ENCODE measurements around the gene SPOCK3. TPM values are rescaled to one million over a fixed set of nuclear protein-coding genes. Genes with fewer than 3 reads are reported as not detected.

Gene SPOCK3
- total and polyA plus RNA-seq, 2 of the 13 experiments (the other 11 are each of a cell fraction or from before 2014, with no cell fraction given): not detected

GRCh38 chr4:167176723-167177367, 57.4 kb downstream of the SPOCK3 start (continued):
- TF ChIP-seq, protein P1, sequence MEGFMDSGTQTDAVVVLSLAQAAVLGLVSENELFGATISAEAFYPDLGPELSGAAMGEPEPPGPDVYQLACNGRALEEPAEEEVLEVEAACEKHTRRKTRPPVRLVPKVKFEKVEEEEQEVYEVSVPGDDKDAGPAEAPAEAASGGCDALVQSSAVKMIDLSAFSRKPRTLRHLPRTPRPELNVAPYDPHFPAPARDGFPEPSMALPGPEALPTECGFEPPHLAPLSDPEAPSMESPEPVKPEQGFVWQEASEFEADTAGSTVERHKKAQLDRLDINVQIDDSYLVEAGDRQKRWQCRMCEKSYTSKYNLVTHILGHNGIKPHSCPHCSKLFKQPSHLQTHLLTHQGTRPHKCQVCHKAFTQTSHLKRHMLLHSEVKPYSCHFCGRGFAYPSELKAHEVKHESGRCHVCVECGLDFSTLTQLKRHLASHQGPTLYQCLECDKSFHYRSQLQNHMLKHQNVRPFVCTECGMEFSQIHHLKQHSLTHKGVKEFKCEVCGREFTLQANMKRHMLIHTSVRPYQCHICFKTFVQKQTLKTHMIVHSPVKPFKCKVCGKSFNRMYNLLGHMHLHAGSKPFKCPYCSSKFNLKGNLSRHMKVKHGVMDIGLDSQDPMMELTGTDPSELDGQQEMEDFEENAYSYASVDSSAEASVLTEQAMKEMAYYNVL (CRISPR knock-in tag; IDR thresholded peaks at IDR 0.05; ENCODE audit: borderline replicate concordance): no peak
- TF ChIP-seq GRHL1 (CRISPR knock-in tag; conservative IDR thresholded peaks at IDR 0.05) (no peak), ZBED4 (CRISPR knock-in tag; IDR thresholded peaks at IDR 0.05; ENCODE audit: borderline replicate concordance) (no peak), SP1 (IDR thresholded peaks at IDR 0.05) (no peak), SP1 (CRISPR knock-in tag; IDR thresholded peaks at IDR 0.05) (no peak), ZNF331 (CRISPR knock-in tag; IDR thresholded peaks at IDR 0.05) (peak; percentile 67; the same call in 1 of the 2 replicates), ZNF7 (CRISPR knock-in tag; IDR thresholded peaks at IDR 0.05) (no peak), TFDP1 (CRISPR knock-in tag; IDR thresholded peaks at IDR 0.05; ENCODE audit: borderline replicate concordance) (no peak), ZNF564 (CRISPR knock-in tag; IDR thresholded peaks at IDR 0.05) (0 out of 2 replicates have a peak, but pooled peaks have one; percentile 27), PCBP2 (optimal IDR thresholded peaks at IDR 0.05; ENCODE audit: low read depth, low read length, poor library complexity, severe bottlenecking) (no peak), ZNF20 (CRISPR knock-in tag; IDR thresholded peaks at IDR 0.05) (no peak), ZBTB3 (CRISPR knock-in tag; IDR thresholded peaks at IDR 0.05; ENCODE audit: borderline replicate concordance, low read depth) (no peak), HHEX (CRISPR knock-in tag; IDR thresholded peaks at IDR 0.05) (no peak), CHD4 (IDR thresholded peaks at IDR 0.05; ENCODE audit: borderline replicate concordance, low read length) (no peak), TSC22D2 (CRISPR knock-in tag; IDR thresholded peaks at IDR 0.05; ENCODE audit: borderline replicate concordance) (no peak), ZNF788 (CRISPR knock-in tag; IDR thresholded peaks at IDR 0.05; ENCODE audit: borderline replicate concordance) (no peak)
- TF ChIP-seq, protein P2, sequence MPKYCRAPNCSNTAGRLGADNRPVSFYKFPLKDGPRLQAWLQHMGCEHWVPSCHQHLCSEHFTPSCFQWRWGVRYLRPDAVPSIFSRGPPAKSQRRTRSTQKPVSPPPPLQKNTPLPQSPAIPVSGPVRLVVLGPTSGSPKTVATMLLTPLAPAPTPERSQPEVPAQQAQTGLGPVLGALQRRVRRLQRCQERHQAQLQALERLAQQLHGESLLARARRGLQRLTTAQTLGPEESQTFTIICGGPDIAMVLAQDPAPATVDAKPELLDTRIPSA (CRISPR knock-in tag; IDR thresholded peaks at IDR 0.05; ENCODE audit: borderline replicate concordance): no peak
- TF ChIP-seq, protein P3, sequence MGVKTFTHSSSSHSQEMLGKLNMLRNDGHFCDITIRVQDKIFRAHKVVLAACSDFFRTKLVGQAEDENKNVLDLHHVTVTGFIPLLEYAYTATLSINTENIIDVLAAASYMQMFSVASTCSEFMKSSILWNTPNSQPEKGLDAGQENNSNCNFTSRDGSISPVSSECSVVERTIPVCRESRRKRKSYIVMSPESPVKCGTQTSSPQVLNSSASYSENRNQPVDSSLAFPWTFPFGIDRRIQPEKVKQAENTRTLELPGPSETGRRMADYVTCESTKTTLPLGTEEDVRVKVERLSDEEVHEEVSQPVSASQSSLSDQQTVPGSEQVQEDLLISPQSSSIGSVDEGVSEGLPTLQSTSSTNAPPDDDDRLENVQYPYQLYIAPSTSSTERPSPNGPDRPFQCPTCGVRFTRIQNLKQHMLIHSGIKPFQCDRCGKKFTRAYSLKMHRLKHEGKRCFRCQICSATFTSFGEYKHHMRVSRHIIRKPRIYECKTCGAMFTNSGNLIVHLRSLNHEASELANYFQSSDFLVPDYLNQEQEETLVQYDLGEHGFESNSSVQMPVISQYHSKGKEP (CRISPR knock-in tag; IDR thresholded peaks at IDR 0.05): no peak
